NCI-H2196 treated with DMSO at 0.1 percent for 48 hours (cell line): Measurements from ENCODE around the gene SH3BGRL2.
"Not testable (repeated sequence)": the region's sequence is repeated elsewhere in the genome, so short reads cannot be mapped to it uniquely, and the experiment has no call there.

Experiments used
- DNase-seq: peaks from one replicate; lab custom pipeline; 2025; ENCODE audit not compliant: unreplicated experiment; lab: John Stamatoyannopoulos, UW

SH3BGRL2 gene

DNA sequence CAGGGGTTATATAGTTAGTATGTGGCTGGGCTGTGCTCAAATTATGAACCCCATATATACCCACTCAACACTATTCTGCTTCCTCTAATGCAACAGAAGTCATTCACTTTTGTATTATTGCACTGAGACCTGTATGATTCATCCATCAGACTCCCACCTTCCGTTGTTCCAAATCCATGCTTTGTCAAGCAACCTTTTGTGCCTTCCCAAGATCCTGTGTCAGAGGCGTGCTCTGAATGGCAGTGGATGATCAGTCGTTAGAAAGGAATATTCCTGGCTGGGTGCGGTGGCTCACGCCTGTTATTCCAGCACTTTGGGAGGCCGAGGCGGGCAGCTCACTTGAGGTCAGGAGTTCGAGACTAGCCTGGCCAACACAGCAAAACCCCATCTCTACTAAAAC lies 103.2 kb downstream of the SH3BGRL2 start:
- no peak for DNase-seq

DNA sequence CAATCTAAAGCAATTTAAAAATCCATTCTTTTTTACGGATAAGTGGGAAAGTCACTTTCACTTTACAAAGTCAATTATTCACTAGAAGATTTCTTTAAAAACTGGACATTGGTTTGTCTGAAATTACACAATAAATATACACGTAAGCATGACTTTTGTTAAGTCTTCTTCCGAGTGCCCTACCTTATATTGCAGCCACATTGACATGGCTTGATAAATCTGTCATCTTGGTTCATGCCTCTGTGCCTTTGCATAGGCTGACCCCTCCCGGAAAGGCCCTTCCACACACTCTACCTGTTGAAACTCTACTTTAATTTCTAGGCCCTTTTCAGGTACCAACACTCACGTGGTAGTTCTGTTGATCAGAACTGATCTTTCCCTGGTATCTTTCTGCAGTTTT lies 104.1 kb downstream of the SH3BGRL2 start:
- no peak for DNase-seq

DNA sequence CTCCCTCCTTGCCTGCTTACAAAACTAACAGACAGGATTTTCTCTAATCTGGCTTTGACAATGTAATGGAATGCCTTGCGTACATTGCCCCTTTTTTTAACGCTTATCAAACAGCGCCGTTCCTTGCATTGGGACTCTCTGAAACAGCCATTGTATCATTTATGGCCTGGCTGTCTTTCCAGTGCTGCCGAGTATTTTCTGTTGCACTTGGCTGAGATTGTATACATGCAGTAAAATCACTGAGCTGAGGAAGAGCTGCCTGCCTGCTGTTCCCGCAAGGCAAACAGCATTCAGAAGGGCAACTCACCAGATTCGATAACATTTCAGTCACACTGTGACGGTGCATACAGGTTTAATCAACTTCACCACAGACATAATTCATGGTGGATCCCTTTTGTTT lies 106.0 kb downstream of the SH3BGRL2 start:
- DNase-seq, result no peak

DNA sequence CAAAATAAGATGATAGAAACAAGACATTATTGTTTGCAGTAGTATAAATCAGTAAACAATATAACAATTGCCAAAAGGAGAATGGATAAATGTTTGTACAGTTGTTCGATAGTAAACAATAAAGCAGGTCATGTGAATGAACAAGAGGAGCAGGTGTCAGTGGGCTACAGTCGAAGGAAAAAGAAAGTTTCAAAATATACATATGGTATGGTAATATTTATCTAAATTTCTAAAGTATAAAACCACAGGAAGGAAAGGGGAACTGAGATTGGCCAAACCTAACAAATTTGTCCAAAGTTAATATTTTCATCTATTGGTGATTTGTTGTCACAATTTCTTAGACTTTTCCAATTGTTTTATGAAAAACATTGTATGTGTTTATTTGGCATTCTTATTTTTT lies 110.9 kb downstream of the SH3BGRL2 start:
- DNase-seq, result no peak

DNA sequence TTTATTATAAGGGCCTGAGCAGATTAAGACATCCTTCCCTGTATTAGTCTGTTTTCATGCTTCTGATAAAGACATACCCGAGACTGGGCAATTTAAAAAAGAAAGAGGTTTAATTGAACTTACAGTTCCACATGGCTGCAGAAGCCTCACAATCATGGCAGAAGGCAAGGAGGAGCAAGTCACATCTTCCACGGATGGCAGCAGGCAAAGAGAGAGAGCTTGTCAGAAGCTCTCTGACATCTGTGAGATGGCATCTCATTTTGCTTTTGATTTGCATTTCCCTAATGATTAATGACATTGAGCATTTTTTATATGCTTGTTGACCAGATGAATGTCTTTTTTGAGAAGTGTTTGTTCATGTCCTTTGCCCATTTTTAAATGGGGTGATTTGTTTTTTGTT lies 114.2 kb downstream of the SH3BGRL2 start:
- DNase-seq, result not testable (repeated sequence)

DNA sequence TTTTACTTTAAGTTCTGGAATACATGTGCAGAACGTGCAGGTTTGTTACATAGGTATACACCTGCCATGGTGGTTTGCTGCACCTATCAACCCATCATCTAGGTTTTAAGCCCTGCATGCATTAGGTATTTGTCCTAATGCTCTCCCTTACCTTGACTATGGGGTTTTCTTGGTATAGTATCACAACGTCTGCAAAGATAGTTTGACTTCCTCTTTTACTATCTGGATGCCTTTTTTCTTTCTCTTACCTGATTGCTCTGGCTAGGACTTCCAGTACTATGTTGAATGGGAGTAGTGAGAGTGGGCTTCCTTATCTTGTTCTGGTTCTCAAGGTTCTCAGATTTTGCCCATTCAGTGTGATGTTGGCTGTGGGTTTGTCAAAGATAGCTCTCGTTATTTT lies 115.2 kb downstream of the SH3BGRL2 start:
- DNase-seq, result not testable (repeated sequence)

DNA sequence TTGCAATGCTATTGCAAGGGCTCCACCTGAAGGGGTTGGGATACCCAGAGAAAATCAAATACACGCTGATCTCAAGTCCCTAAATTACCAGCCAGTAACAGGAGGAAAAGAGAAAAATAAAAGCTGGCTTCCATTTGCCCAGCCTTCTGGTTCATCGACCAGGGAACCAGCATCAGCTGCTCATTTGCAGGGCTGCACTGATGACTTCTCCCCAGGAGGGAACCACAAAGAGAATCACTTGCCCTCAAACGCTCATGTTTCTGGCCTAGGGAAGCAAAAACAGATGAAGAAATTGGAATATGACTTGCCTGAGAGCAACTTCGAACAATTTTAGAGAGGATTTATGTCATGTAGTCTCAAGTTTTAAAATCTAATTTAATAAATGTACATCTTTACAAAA lies 119.7 kb downstream of the SH3BGRL2 start:
- DNase-seq, result no peak
